ENCODE results near the gene ADGRV1.

DNA sequence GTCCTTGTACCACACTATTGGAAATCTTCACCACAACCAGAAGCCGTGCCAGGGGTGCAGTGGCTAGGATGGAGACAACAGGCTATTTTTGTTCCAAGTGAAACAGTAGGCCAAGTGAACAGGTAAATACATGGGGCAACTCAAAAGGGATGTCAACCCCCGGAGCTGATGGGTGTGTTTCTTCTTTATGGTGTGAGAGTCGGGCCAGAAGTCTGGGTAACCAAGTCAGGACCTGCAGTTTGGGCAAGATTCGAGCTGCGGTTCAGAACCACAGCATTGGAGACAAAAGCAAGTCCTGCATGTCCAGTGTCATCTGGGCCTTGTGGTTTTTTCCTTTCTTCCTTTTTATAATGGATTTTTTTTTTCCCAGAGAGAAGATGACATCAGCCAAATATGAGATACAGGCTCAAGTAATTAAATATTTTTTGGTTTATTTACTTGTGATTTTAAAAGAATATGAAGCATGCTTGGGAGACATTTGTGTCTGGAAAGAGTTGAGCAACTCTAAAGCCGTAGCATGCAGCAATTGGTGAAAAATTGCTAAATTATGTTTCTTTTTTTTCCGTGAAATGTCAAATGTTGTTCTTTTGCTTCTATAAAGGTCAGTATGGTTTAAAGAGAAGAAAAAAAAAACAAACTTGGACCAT, 562.9 kb downstream of the ADGRV1 start:
- TF ChIP-seq EZH2phosphoT487 (IDR thresholded peaks at IDR 0.05; ENCODE audit: borderline replicate concordance, low read length), result no peak
- TF ChIP-seq, protein P1, sequence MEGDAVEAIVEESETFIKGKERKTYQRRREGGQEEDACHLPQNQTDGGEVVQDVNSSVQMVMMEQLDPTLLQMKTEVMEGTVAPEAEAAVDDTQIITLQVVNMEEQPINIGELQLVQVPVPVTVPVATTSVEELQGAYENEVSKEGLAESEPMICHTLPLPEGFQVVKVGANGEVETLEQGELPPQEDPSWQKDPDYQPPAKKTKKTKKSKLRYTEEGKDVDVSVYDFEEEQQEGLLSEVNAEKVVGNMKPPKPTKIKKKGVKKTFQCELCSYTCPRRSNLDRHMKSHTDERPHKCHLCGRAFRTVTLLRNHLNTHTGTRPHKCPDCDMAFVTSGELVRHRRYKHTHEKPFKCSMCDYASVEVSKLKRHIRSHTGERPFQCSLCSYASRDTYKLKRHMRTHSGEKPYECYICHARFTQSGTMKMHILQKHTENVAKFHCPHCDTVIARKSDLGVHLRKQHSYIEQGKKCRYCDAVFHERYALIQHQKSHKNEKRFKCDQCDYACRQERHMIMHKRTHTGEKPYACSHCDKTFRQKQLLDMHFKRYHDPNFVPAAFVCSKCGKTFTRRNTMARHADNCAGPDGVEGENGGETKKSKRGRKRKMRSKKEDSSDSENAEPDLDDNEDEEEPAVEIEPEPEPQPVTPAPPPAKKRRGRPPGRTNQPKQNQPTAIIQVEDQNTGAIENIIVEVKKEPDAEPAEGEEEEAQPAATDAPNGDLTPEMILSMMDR (IDR thresholded peaks at IDR 0.05; ENCODE audit: low read depth, low read length, poor library complexity, severe bottlenecking), result no peak

Measured in DOHH2 (cell line).